ENCODE results near the gene SCRN1. TPM values are rescaled to one million over a fixed set of nuclear protein-coding genes. Genes with fewer than 3 reads are reported as not detected.
A peak's percentile ranks its signal among the peaks of the same experiment; 100 is the strongest.

Gene SCRN1
- total RNA-seq, 6 donors from 2014 or later, result 13.3 to 45.5 (median 30.5) TPM

GRCh38 chr7:29890251-29890650 is 99.3 kb downstream of the SCRN1 start:
- no peaks in the 10 kb centered on the region for H3K36me3 ChIP-seq

GRCh38 chr7:29889288-29889687 is 100.3 kb downstream of the SCRN1 start:
- no peaks in the 10 kb centered on the region for H3K36me3 ChIP-seq
- no peaks in the 10 kb centered on the region for H3K9me3 ChIP-seq
- TF ChIP-seq CTCF (IDR thresholded peaks at IDR 0.05) (no peak), POLR2AphosphoS5 (IDR thresholded peaks at IDR 0.05) (no peak), POLR2A (IDR thresholded peaks at IDR 0.05) (no peak), EP300 (IDR thresholded peaks at IDR 0.05) (no peak)
- peaks cover 0 to 2% (median under 1%) of the 10 kb centered on the region in 4 donors for H3K4me1 ChIP-seq
- no peak overlapping the region for H3K27ac ChIP-seq
- no peaks in the 10 kb centered on the region for H3K27me3 ChIP-seq
- DNase-seq, result no peak
- no peak overlapping the region for H3K4me3 ChIP-seq
- 95 to 97% methylated on average over 5 of the region's 5 CpGs for WGBS, 2 donors
- ATAC-seq (ENCODE audit: low FRiP score in 2 of 2), result no peak

More at GRCh38 chr7:29890251-29890650, 99.3 kb downstream of the SCRN1 start:
- no peaks in the 10 kb centered on the region for H3K4me1 ChIP-seq
- H3K27me3 ChIP-seq, result no peaks in the 10 kb centered on the region
- H3K27ac ChIP-seq, result no peak overlapping the region
- TF ChIP-seq POLR2A (IDR thresholded peaks at IDR 0.05) (no peak), EP300 (IDR thresholded peaks at IDR 0.05) (no peak), CTCF (IDR thresholded peaks at IDR 0.05) (no peak), POLR2AphosphoS5 (IDR thresholded peaks at IDR 0.05) (no peak)
- no peak overlapping the region for H3K4me3 ChIP-seq
- DNase-seq (no peak), ATAC-seq (ENCODE audit: low FRiP score in 2 of 2) (no peak)
- no peaks in the 10 kb centered on the region for H3K9me3 ChIP-seq
- 83 to 87% methylated on average over 4 of the region's 4 CpGs for WGBS, 2 donors

- H3K4me1 ChIP-seq, result peaks cover 3 to 12% (median 8%) of the 10 kb centered on the region in 4 donors
- ATAC-seq (ENCODE audit: low FRiP score in 2 of 2), result no peak
- no peaks in the 10 kb centered on the region for H3K9me3 ChIP-seq
- TF ChIP-seq POLR2A (IDR thresholded peaks at IDR 0.05), result no peak
- no peak for TF ChIP-seq EP300 (IDR thresholded peaks at IDR 0.05)
- TF ChIP-seq CTCF (IDR thresholded peaks at IDR 0.05), result no peak
- no peak for TF ChIP-seq POLR2AphosphoS5 (IDR thresholded peaks at IDR 0.05)
- H3K27me3 ChIP-seq, result peaks cover 0 to 6% (median 2%) of the 10 kb centered on the region in 4 donors
- 90 to 91% methylated on average over 7 of the region's 7 CpGs for WGBS, 2 donors
- peak in 1 of 2 donors; percentile 26 for DNase-seq
- no peak overlapping the region for H3K4me3 ChIP-seq
- H3K36me3 ChIP-seq, result no peaks in the 10 kb centered on the region
- no peak overlapping the region for H3K27ac ChIP-seq
Observed at GRCh38 chr7:29888006-29888405, 101.6 kb downstream of the SCRN1 start.

- no peak for ATAC-seq (ENCODE audit: low FRiP score in 2 of 2)
Observed at GRCh38 chr7:29886827-29887226, 102.8 kb downstream of the SCRN1 start.

More at GRCh38 chr7:29886827-29887226, 102.8 kb downstream of the SCRN1 start:
- no peak overlapping the region for H3K27ac ChIP-seq
- H3K4me3 ChIP-seq, result no peak overlapping the region
- peaks cover 0 to 6% (median 4%) of the 10 kb centered on the region in 4 donors for H3K27me3 ChIP-seq
- no peaks in the 10 kb centered on the region for H3K9me3 ChIP-seq
- no peak for DNase-seq
- H3K4me1 ChIP-seq, result peaks cover 3 to 12% (median 8%) of the 10 kb centered on the region in 4 donors
- WGBS, 2 donors, result 86 to 93% methylated on average over 2 of the region's 2 CpGs
- no peaks in the 10 kb centered on the region for H3K36me3 ChIP-seq
- TF ChIP-seq POLR2A (IDR thresholded peaks at IDR 0.05), result no peak
- no peak for TF ChIP-seq CTCF (IDR thresholded peaks at IDR 0.05)
- no peak for TF ChIP-seq EP300 (IDR thresholded peaks at IDR 0.05)
- TF ChIP-seq POLR2AphosphoS5 (IDR thresholded peaks at IDR 0.05), result no peak
